H7 (cell line): Measurements from ENCODE around the gene PCNX2. TPM values are rescaled to one million over a fixed set of nuclear protein-coding genes. Genes with fewer than 3 reads are reported as not detected.
A peak's percentile ranks its signal among the peaks of the same experiment; 100 is the strongest.

Source experiments
- DNase-seq: peaks from one replicate; pipeline ENCODE4 v3.0.0; 2012
- H3K27me3 ChIP-seq: 2 replicates; pipeline ENCODE4 v1.6.0; 2011; ENCODE audit warnings: mild to moderate bottlenecking, low read length; ENCODE audit not compliant: control insufficient read depth, insufficient read depth
- H3K36me3 ChIP-seq: replicated peaks from 2 replicates; pipeline ENCODE4 v1.5.1; 2011; ENCODE audit warnings: low read length; ENCODE audit not compliant: control insufficient read depth, insufficient read depth
- H3K4me3 ChIP-seq: 2 replicates; pipeline ENCODE4 v1.5.1; 2011; ENCODE audit warnings: low read depth, mild to moderate bottlenecking, control low read depth, low read length, moderate library complexity; ENCODE audit not compliant: insufficient read depth
- total RNA-seq: library from RNA; depleted of rRNA; stranded (reverse); fragments of >200 nt; shearing (Covaris generic); gene quantifications from 2 replicates; pipeline ENCODE4 v1.2.3, GENCODE V29; 2014

The PCNX2 gene
- total RNA-seq, 1 experiment from 2014 or later = 43.8 TPM

- H3K27me3 ChIP-seq = no peaks in the 10 kb centered on the region
- H3K4me3 ChIP-seq = no peak overlapping the region
Measured at GRCh38 chr1:233025567-233025966, 270.0 kb downstream of the PCNX2 start.

DNA sequence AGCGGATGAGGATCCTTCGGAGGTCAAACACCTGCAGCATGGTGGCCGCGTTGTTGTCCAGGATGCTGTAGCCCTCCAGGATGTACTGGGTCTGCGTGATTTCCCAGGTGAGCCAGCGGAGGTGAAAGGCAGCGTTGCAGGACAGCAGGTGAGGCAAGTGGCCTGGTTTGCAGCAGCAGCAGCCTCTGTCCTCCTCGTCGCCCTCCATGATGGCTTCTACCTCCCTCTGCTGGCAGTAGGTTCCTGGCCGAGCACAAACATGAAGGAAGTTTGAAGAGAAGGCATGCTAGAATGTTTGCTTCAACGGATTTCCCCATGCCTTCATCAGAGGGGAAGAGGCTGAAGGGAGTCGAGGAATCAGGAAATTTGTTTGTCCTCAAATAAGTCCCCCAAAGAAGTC, 270.4 kb downstream of the PCNX2 start:
- Histone ChIP-seq H3K36me3 (no peaks in the 10 kb centered on the region; the same call in 1 of the 2 replicates), H3K27me3 (no peaks in the 10 kb centered on the region), H3K4me3 (no peak overlapping the region)
- peak; percentile 72 for DNase-seq

More at GRCh38 chr1:233025567-233025966, 270.0 kb downstream of the PCNX2 start:
- DNase-seq = no peak
- H3K36me3 ChIP-seq = no peaks in the 10 kb centered on the region; the same call in 1 of the 2 replicates

DNA sequence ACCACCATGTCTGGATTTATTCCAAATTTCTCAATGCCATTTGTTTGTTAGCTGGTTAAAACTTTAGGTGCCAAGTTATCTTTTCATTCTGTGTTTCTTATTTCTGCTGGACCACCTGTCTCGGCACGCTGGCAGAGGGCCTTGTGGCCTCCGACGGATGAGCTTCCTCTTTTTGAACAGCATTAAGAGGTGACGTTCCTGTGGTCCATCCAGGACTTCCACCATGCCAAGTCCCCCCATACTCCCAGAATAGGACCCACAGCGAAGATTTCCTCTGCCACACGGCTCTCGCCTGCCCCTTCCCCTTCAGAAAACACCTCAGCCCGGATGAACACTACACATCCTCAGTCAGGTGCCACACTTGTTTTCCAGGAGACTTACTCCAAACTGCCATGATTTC, 271.3 kb downstream of the PCNX2 start:
- Histone ChIP-seq H3K27me3 (no peaks in the 10 kb centered on the region), H3K4me3 (no peak overlapping the region), H3K36me3 (no peaks in the 10 kb centered on the region; the same call in none of the 2 replicates)
- no peak for DNase-seq

GRCh38 chr1:233022246-233022645, 273.3 kb downstream of the PCNX2 start:
- H3K27me3 ChIP-seq = no peaks in the 10 kb centered on the region
- no peak for DNase-seq
- no peaks in the 10 kb centered on the region; the same call in none of the 2 replicates for H3K36me3 ChIP-seq
- no peak overlapping the region for H3K4me3 ChIP-seq

GRCh38 chr1:233020426-233020825, 275.1 kb downstream of the PCNX2 start:
- no peaks in the 10 kb centered on the region; the same call in none of the 2 replicates for H3K36me3 ChIP-seq
- H3K4me3 ChIP-seq = no peak overlapping the region
- no peak for DNase-seq
- H3K27me3 ChIP-seq = no peaks in the 10 kb centered on the region

DNA sequence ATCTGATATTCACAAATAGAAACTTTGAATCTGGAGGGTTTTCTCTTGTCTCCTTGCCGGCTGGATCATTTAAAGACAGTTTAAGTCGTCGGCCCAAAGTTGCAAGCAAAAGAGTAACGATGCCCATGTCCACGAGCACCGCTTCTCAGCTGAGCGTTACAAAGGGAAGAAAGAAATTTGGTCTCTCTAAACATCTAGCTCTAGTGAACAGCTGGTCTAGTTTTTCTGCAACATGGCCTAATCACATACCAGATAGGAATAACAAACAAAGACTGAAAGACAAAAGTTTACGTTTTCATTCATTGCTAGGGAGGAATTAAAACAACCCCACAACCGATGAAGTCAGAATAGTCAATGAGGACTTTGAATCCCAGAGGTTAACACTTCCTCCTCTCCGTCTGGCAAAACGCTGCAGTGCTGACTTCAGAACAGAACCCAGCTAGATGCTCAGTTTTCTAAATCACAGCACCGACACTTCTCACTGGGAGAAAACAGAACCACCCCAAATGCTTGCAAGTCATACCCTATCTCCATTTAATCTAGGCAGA, 275.7 kb downstream of the PCNX2 start:
- no peak for DNase-seq
- Histone ChIP-seq H3K27me3 (no peaks in the 10 kb centered on the region), H3K36me3 (no peaks in the 10 kb centered on the region; the same call in none of the 2 replicates), H3K4me3 (no peak overlapping the region)

DNA sequence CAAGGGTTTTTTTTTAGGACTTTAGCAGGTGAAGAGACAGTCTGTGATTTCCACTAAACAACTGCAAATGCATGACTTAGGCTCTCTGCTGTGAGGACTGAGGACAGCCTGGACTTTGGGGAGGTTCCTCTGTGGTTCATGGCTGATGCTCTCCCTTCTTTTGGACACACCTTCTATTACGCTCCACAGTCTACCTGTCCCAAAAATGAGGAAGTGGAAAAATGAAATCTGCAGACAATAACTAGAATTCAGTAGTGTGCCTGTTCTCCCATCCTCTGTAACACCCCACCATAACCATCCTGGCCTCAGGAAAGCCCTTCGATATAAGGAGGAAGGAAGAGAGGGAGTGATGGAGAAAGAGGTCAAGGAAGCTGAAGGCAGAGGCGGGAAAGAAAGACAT, 276.4 kb downstream of the PCNX2 start:
- no peaks in the 10 kb centered on the region for H3K27me3 ChIP-seq

DNA sequence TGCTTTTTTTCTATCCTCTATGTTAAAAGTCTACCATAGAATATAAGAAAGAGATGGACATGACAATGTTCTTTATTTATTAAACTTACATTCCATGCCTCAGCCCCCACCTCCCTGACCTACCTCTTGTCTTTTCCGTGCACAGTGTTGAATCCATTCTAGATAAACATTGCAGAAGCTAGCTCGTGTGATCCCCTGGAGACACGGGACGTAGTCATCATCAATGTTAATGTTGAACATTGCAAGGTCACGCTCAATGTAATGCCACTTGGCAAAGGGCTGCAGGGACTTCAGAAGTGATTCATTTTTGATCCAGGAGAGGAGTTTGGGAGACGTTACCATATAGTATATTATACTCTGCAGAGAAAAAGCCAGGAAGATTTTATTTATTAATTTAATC, 278.7 kb downstream of the PCNX2 start:
- no peak overlapping the region for H3K4me3 ChIP-seq
- no peak for DNase-seq
- no peaks in the 10 kb centered on the region for H3K27me3 ChIP-seq
- H3K36me3 ChIP-seq = peaks cover 3% of the 10 kb centered on the region

More for the DNA sequence above, 276.4 kb downstream of the PCNX2 start:
- peaks cover 2% of the 10 kb centered on the region for H3K36me3 ChIP-seq
- DNase-seq = no peak
- H3K4me3 ChIP-seq = no peak overlapping the region

DNA sequence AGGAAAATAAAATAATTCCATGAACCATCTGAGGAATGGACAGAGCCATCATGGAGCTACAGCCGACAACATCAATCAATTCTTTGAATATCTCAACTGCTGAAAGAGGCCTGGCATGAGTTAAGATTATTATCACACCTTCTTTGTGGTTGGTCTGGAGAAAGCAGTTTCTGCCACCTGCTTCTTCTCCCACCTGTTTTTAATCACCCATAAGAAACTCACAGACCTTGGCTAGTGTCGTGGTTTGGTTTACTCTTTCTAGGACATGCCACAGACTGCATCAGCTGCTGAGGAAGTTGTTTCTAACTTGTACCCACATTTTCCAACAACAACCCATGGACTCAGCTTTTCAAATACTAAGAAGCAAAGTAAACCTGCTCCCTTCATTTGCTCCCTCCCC, 279.6 kb downstream of the PCNX2 start:
- no peak for DNase-seq
- H3K4me3 ChIP-seq = no peak overlapping the region
- peaks cover 3% of the 10 kb centered on the region for H3K36me3 ChIP-seq
- H3K27me3 ChIP-seq = no peaks in the 10 kb centered on the region

GRCh38 chr1:233012021-233012420, 283.5 kb downstream of the PCNX2 start:
- no peaks in the 10 kb centered on the region for H3K27me3 ChIP-seq
- peaks cover 3% of the 10 kb centered on the region for H3K36me3 ChIP-seq
- no peak overlapping the region for H3K4me3 ChIP-seq
- DNase-seq = no peak

DNA sequence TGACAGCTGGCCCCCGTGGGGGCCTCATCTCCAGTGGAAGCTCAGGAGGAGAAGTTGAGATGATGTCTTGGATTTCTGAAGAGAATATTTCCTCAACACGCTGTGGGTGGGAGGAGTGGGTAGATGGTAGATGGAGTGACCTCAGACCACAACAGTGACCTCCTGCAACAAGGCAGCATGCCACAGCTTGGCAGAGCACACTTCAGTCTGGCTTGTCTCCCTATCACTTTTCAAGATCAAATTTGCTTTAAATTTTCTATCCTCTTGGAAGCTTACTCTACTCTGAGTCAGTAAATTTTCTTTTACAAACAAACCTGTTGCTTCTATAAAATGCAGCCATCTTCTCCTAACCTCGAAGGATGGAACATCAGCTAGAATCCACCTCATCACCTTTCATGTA, 285.4 kb downstream of the PCNX2 start:
- peaks cover 3% of the 10 kb centered on the region for H3K36me3 ChIP-seq
- no peak for DNase-seq
- no peaks in the 10 kb centered on the region for H3K27me3 ChIP-seq
- H3K4me3 ChIP-seq = no peak overlapping the region

DNA sequence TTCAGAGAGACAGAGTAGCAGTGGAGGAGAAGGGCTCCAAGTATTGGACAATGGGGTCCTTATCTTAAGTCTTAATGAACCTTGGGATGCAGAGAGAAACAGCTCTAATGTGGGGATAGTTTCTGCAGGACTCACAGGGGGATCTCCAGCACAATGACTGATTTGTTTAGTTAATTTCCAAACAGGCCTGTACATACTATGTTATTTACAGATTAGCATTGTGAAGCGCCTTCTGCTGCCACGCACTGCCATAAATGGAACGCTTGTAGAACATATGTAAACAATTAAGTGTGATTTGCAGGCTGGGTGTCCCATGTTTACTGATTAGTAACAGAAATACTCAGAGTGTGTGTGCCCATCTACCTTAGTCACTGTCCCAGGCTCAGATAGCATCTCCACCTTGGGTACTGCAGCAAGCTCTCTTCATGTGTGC, 289.0 kb downstream of the PCNX2 start:
- Histone ChIP-seq H3K4me3 (no peak overlapping the region), H3K27me3 (no peaks in the 10 kb centered on the region), H3K36me3 (no peaks in the 10 kb centered on the region; the same call in none of the 2 replicates)
- DNase-seq = no peak

- Histone ChIP-seq H3K27me3 (no peaks in the 10 kb centered on the region), H3K4me3 (no peak overlapping the region), H3K36me3 (no peaks in the 10 kb centered on the region; the same call in none of the 2 replicates)
- DNase-seq = no peak
Measured at GRCh38 chr1:233006108-233006507, 289.4 kb downstream of the PCNX2 start.

DNA sequence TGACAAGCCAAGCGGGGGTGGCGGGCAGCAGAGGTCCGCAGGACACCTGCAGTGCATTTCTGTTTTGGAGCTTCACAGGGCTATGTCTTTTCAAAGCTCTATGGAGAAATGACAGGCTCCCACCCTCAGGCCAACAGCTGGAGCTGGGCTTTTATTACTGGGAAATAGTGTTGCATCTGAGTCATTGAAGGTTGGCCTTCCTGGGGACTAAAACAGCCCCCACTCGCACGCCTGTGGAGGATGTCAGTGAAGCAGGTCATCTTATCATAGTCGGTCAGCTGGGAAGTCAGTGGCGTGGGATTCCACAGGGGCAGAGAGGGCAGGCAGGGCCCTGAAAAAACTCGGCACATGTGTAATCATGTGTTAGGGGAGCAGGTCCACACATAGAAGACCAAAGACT, 289.8 kb downstream of the PCNX2 start:
- no peak for DNase-seq
- Histone ChIP-seq H3K36me3 (no peaks in the 10 kb centered on the region; the same call in none of the 2 replicates), H3K27me3 (no peaks in the 10 kb centered on the region), H3K4me3 (no peak overlapping the region)

DNA sequence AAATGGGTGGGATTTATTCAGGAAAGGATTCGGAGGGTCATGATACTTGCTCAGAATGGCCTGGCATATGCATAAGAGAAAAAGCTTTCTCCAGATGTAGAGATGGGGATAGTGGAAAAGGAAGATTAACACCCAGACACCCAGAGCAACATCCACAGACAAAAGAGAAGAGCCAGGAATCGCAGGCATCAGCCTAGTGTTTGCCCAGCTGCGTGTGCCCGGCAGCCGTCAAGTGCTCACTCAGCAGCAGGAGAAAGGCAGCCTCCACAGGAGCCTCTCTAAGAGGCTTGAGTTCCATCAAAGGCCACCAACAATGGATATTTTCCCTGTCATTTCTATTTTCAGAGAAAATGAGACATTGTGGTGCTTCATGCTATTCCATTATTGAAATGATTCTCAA, 290.4 kb downstream of the PCNX2 start:
- Histone ChIP-seq H3K4me3 (no peak overlapping the region), H3K27me3 (no peaks in the 10 kb centered on the region), H3K36me3 (peaks cover 2% of the 10 kb centered on the region)
- DNase-seq = no peak

DNA sequence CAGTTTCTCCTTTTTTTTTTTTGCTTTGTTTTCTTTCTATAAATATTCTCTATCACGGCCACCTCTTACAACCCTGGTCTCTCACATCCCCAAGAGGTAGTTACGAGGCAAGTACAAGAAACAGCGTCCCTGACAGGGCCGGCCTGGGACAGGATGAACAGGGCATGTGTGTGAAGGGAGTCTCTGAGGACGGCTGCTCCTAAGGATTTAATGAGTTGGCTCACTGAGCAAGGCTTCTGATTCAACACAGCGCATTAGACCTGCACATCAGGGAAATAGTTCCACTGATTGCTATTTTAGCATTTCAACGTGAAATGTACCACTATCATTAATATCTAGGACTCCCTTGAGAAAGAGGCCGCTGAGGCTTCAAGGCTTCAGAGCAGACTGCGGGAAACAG, 291.1 kb downstream of the PCNX2 start:
- H3K27me3 ChIP-seq = no peaks in the 10 kb centered on the region
- H3K4me3 ChIP-seq = no peak overlapping the region
- peaks cover 7% of the 10 kb centered on the region for H3K36me3 ChIP-seq
- DNase-seq = no peak
